ENCODE data around the gene CNIH3.

DNA sequence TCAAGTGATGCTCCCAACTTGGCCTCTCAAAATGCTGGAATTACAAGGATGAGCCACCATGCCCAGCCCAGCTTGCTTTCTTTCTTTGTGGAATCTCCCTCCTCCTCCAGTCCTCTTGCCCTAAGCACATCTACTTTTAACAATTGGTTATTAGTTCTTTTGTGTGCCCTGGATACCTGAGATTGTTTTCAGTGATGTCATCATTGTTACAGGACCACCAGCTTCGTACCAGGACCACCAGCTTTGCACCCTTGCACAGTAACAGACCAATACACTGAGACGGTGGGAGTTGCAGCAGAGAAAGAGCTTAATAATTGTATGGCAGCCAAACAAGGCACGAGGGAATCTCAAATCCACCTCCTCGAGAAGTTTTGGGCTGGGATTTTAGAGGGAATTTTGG is 71.3 kb downstream of the CNIH3 start:
- TF ChIP-seq, protein P1, sequence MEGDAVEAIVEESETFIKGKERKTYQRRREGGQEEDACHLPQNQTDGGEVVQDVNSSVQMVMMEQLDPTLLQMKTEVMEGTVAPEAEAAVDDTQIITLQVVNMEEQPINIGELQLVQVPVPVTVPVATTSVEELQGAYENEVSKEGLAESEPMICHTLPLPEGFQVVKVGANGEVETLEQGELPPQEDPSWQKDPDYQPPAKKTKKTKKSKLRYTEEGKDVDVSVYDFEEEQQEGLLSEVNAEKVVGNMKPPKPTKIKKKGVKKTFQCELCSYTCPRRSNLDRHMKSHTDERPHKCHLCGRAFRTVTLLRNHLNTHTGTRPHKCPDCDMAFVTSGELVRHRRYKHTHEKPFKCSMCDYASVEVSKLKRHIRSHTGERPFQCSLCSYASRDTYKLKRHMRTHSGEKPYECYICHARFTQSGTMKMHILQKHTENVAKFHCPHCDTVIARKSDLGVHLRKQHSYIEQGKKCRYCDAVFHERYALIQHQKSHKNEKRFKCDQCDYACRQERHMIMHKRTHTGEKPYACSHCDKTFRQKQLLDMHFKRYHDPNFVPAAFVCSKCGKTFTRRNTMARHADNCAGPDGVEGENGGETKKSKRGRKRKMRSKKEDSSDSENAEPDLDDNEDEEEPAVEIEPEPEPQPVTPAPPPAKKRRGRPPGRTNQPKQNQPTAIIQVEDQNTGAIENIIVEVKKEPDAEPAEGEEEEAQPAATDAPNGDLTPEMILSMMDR (IDR thresholded peaks at IDR 0.05) = no peak
- TF ChIP-seq EZH2phosphoT487 (IDR thresholded peaks at IDR 0.05) (no peak), EZH2 (IDR thresholded peaks at IDR 0.05) (no peak)
